IMR-90 (cell line): ENCODE data around the gene SMIM24. TPM values are rescaled to one million over a fixed set of nuclear protein-coding genes. Genes with fewer than 3 reads are reported as not detected.
A peak's percentile ranks its signal among the peaks of the same experiment; 100 is the strongest.

ENCODE experiments used
- ATAC-seq: fragments of 200-7000 bp; cut with Tn5 transposase; 2 replicates; pipeline ENCODE4 v1.9.1; 2020; ENCODE audit warnings: low read depth, mild to moderate bottlenecking, moderate library complexity
- BruUV-seq: library from RNA; stranded (reverse); fragments of 400-500 nt; replicated peaks from 2 replicates; lab custom pipeline; 2021; lab: Mats Ljungman, UMichigan
- CTCF ChIA-PET: fragments of 300-600 bp; formaldehyde crosslinking; extraction: SDS; loops from one replicate; lab custom pipeline; 2021; ENCODE audit warnings: antibody characterized with exemption; lab: Yijun Ruan, JAX
- POLR2A ChIA-PET: fragments of 300-600 bp; sonication (Branson Sonifier 250); formaldehyde crosslinking; loops from one replicate; lab custom pipeline; 2022; ENCODE audit warnings: antibody characterized with exemption; ENCODE audit not compliant: unreplicated experiment; lab: Charles Lee
- DNase-seq: peaks from one replicate; pipeline ENCODE4 v3.0.0; 2013
- H2AFZ ChIP-seq: replicated peaks from 2 replicates; pipeline ENCODE3; 2013; ENCODE audit warnings: low read length, mild to moderate bottlenecking; ENCODE audit not compliant: poor library complexity
- H2AK5ac ChIP-seq: 2 replicates; pipeline ENCODE4 v1.6.1; 2013; ENCODE audit warnings: low read depth, low read length, inconsistent platforms
- H2AK9ac ChIP-seq: replicated peaks from 2 replicates; pipeline ENCODE3; 2013; ENCODE audit warnings: mild to moderate bottlenecking, low read depth, low read length, moderate library complexity; ENCODE audit not compliant: poor library complexity
- H2BK120ac ChIP-seq: 2 replicates; pipeline ENCODE4 v1.6.1; 2013; ENCODE audit warnings: low read depth, low read length, inconsistent platforms
- H2BK15ac ChIP-seq: 3 replicates; pipeline ENCODE4 v1.6.1; 2013; ENCODE audit warnings: low read depth, low read length, inconsistent platforms
- H2BK20ac ChIP-seq: 2 replicates; pipeline ENCODE4 v1.6.1; 2013; ENCODE audit warnings: low read depth, mild to moderate bottlenecking, inconsistent platforms, low read length, moderate library complexity
- H2BK5ac ChIP-seq: 2 replicates; pipeline ENCODE4 v1.6.1; 2013; ENCODE audit warnings: mild to moderate bottlenecking, low read depth, low read length, inconsistent platforms; ENCODE audit not compliant: poor library complexity, severe bottlenecking
- H3K14ac ChIP-seq: replicated peaks from 2 replicates; pipeline ENCODE4 v1.6.1; 2013; ENCODE audit warnings: low read depth, low read length, inconsistent platforms
- H3K18ac ChIP-seq: 2 replicates; pipeline ENCODE4 v1.6.1; 2013; ENCODE audit warnings: low read depth, low read length, control low read depth
- H3K23ac ChIP-seq: 2 replicates; pipeline ENCODE4 v1.6.1; 2013; ENCODE audit warnings: low read depth, low read length, inconsistent platforms
- H3K27ac ChIP-seq: 2 replicates; pipeline ENCODE4 v1.5.1; 2013; ENCODE audit warnings: mild to moderate bottlenecking, control low read depth, low read length; ENCODE audit not compliant: insufficient read depth
- H3K27me3 ChIP-seq: 2 replicates; pipeline ENCODE4 v1.6.1; 2013; ENCODE audit warnings: low read length; ENCODE audit not compliant: control insufficient read depth, insufficient read depth
- H3K36me3 ChIP-seq: 2 replicates; pipeline ENCODE4 v1.6.1; 2013; ENCODE audit warnings: low read length, mixed read lengths; ENCODE audit not compliant: control insufficient read depth, insufficient read depth
- H3K4ac ChIP-seq: 2 replicates; pipeline ENCODE4 v1.6.1; 2013; ENCODE audit warnings: low read depth, low read length, inconsistent platforms
- H3K4me1 ChIP-seq: 2 replicates; pipeline ENCODE4 v1.6.1; 2013; ENCODE audit warnings: low read length, mixed read lengths; ENCODE audit not compliant: control insufficient read depth, insufficient read depth
- H3K4me2 ChIP-seq: 2 replicates; pipeline ENCODE4 v1.6.1; 2013; ENCODE audit warnings: low read depth, mild to moderate bottlenecking, control low read depth, low read length, moderate library complexity
- H3K4me3 ChIP-seq: 2 replicates; pipeline ENCODE4 v1.5.1; 2013; ENCODE audit warnings: low read depth, mild to moderate bottlenecking, control low read depth, low read length, moderate library complexity; ENCODE audit not compliant: insufficient read depth
- H3K56ac ChIP-seq: 2 replicates; pipeline ENCODE4 v1.6.1; 2013; ENCODE audit warnings: low read length, inconsistent platforms; ENCODE audit not compliant: insufficient read depth; ENCODE audit errors: extremely low read depth
- H3K79me1 ChIP-seq, 2 experiments: 2 replicates each; pipeline ENCODE4 v1.6.1; 2013; ENCODE audit warnings: low read length in 2 of 2, inconsistent platforms in 1 of 2, low read depth in 1 of 2
- H3K9ac ChIP-seq: 2 replicates; pipeline ENCODE4 v1.6.1; 2013; ENCODE audit warnings: low read depth, low read length, control low read depth
- H3K9me1 ChIP-seq: 2 replicates; pipeline ENCODE4 v1.6.1; 2013; ENCODE audit warnings: low read length, inconsistent platforms; ENCODE audit not compliant: insufficient read depth
- H3K9me3 ChIP-seq: 2 replicates; pipeline ENCODE4 v1.6.1; 2013; ENCODE audit warnings: low read length; ENCODE audit not compliant: control insufficient read depth, insufficient read depth
- H4K20me1 ChIP-seq: 2 replicates; pipeline ENCODE4 v1.6.1; 2013; ENCODE audit warnings: low read length, inconsistent platforms; ENCODE audit not compliant: insufficient read depth
- H4K5ac ChIP-seq: 2 replicates; pipeline ENCODE4 v1.6.1; 2013; ENCODE audit warnings: mild to moderate bottlenecking, low read depth, low read length, control low read depth
- H4K8ac ChIP-seq, 2 experiments: 2 replicates each; pipeline ENCODE4 v1.6.1; 2013; ENCODE audit warnings: low read depth in 2 of 2, low read length in 2 of 2, control low read depth in 1 of 2, inconsistent platforms in 1 of 2
- H4K91ac ChIP-seq: 2 replicates; pipeline ENCODE4 v1.6.1; 2013; ENCODE audit warnings: low read depth, low read length, inconsistent platforms; ENCODE audit not compliant: insufficient read depth
- FOS ChIP-seq: fragments of 150-350 bp; IDR thresholded peaks from 2 replicates; pipeline ENCODE4 v1.6.1; 2016; ENCODE audit warnings: low read depth, low read length
- MAFK ChIP-seq: IDR thresholded peaks from 2 replicates; pipeline ENCODE4 v1.6.1; 2012; ENCODE audit warnings: low read depth, low read length, improper control_type of control experiment
- MAZ ChIP-seq: IDR thresholded peaks from 2 replicates; pipeline ENCODE4 v1.6.1; 2012; ENCODE audit warnings: low read depth, mild to moderate bottlenecking, low read length, improper control_type of control experiment, moderate library complexity, borderline replicate concordance
- MXI1 ChIP-seq: IDR thresholded peaks from 2 replicates; pipeline ENCODE4 v1.6.1; 2012; ENCODE audit warnings: low read depth, mild to moderate bottlenecking, low read length, moderate library complexity, borderline replicate concordance
- RCOR1 ChIP-seq: IDR thresholded peaks from 2 replicates; pipeline ENCODE4 v1.6.1; 2012; ENCODE audit warnings: mild to moderate bottlenecking, low read length, improper control_type of control experiment; ENCODE audit not compliant: insufficient replicate concordance
- SMC3 ChIP-seq: fragments of 150-350 bp; IDR thresholded peaks from 2 replicates; pipeline ENCODE4 v1.6.1; 2016; ENCODE audit warnings: low read depth, mild to moderate bottlenecking, antibody characterized with exemption, low read length, moderate library complexity
- WGBS, 2 experiments: methylation state at CpG; one replicate each; pipeline versions ENCODE4 v1.1.5 to v1.1.7; 2013; ENCODE audit warnings: missing lambda C conversion rate in 2 of 2; ENCODE audit not compliant: insufficient read length in 1 of 2; ENCODE audit errors: extremely low coverage in 2 of 2; 5-methylcytosine and 5-hydroxymethylcytosine counted together
- dilution Hi-C: fragments of 300-500 bp; cut with HindIII; formaldehyde crosslinking; loops from one replicate; pipeline ENCODE4 v1.14.3; 2018; ENCODE audit warnings: low sequenced_read_pairs; ENCODE audit not compliant: unreplicated experiment
- in situ Hi-C: fragments of 300-500 bp; cut with MboI; formaldehyde crosslinking; loops from 3 replicates; pipeline ENCODE4 v1.14.3; 2019; ENCODE audit warnings: low sequenced_read_pairs, inconsistent platforms, mixed read lengths
- intact Hi-C: fragments of 100-400 bp; cut with micrococcal nuclease; formaldehyde crosslinking; loops from 2 replicates; pipeline ENCODE4 v1.10.0; 2022
- polyA plus RNA-seq, 3 experiments: library from polyadenylated mRNA; depleted of rRNA; stranded (reverse); fragments of >200 nt; gene quantifications; 2 replicates each; pipeline ENCODE4 v1.2.3, GENCODE V29; 2012; ENCODE audit warnings: low replicate concordance in 1 of 3
- total RNA-seq: library from RNA; depleted of rRNA; stranded (reverse); fragments of >200 nt; gene quantifications from 2 replicates; pipeline ENCODE4 v1.2.3, GENCODE V29; 2012
- TF ChIP-seq, protein P1 (sequence below): conservative IDR thresholded peaks from 2 replicates; pipeline ENCODE4 v1.5.1; 2012; ENCODE audit warnings: mild to moderate bottlenecking, low read depth, low read length, improper control_type of control experiment
- TF ChIP-seq, protein P2 (sequence below): fragments of 150-350 bp; IDR thresholded peaks from 2 replicates; pipeline ENCODE4 v1.6.1; 2017; ENCODE audit warnings: mild to moderate bottlenecking, antibody characterized with exemption, low read length, low read depth

SMIM24 gene
- total and polyA plus RNA-seq, 2 of the 4 experiments (the other 2 are of a cell fraction) = not detected

DNA sequence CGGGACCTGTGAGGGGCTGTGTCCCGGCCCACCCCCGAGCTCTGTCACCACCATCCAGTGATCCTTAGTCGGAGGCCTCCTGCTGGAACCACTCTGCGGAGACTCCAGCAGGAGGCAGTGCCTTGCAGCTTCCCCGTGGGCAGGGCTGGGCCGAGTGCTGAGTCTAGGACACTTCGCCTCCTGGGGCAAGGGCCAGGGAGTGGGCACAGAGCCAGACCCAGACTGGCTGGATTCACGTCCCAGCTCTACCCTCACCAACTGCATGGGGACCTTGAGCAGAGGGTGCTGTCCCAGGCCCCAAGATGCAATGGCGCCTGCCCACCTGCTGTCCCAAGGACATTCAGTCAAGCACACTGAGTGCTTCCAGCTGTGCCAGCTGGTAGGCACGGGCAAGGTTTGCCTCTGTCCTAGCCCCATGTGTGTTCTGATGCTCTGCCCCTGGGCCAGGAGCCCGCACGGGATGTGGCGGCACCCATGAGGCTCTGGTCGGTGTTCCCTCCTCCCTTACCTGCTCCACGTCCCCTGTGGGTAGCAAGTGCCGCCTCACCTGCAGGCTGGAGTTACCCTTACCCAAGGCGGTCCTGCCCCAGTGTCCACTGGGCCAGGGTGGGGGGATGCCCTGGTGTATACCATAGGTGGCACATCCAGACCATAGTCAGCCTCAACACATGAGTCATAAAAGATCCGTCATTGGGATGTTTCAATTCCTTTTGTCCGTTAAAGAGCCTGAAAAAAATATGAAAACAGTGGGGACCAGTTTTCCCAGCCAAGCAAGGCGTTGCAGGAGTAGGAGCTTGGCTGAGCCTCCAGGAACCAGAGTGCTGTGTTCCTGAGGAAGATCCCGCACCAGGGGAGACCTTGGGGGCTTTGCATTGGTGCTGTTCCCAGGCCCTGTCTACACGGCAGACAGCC lies 33.2 kb upstream of the SMIM24 start:
- H3K18ac ChIP-seq = no peak overlapping the region
- H3K36me3 ChIP-seq = peaks cover 13% of the 10 kb centered on the region
- in situ Hi-C loops = no loop called here
- H3K27me3 ChIP-seq = no peaks in the 10 kb centered on the region
- no peak overlapping the region for H3K4me3 ChIP-seq
- ATAC-seq = no peak
- H2AK9ac ChIP-seq = peak overlapping the region; percentile 24
- no peak overlapping the region for H3K4ac ChIP-seq
- H3K14ac ChIP-seq = no peak overlapping the region; the same call in 1 of the 2 replicates
- WGBS, 2 experiments = 73% methylated on average over 10 of the region's 23 CpGs; no CpG with 5 or more reads in 1 of the 2 experiments
- intact Hi-C loops = no loop called here
- no peak overlapping the region for H3K56ac ChIP-seq
- ChIA-PET POLR2A (no interaction called here), CTCF (no interaction called here)
- TF ChIP-seq, protein P1, sequence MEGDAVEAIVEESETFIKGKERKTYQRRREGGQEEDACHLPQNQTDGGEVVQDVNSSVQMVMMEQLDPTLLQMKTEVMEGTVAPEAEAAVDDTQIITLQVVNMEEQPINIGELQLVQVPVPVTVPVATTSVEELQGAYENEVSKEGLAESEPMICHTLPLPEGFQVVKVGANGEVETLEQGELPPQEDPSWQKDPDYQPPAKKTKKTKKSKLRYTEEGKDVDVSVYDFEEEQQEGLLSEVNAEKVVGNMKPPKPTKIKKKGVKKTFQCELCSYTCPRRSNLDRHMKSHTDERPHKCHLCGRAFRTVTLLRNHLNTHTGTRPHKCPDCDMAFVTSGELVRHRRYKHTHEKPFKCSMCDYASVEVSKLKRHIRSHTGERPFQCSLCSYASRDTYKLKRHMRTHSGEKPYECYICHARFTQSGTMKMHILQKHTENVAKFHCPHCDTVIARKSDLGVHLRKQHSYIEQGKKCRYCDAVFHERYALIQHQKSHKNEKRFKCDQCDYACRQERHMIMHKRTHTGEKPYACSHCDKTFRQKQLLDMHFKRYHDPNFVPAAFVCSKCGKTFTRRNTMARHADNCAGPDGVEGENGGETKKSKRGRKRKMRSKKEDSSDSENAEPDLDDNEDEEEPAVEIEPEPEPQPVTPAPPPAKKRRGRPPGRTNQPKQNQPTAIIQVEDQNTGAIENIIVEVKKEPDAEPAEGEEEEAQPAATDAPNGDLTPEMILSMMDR = no peak
- no peak for TF ChIP-seq MAZ
- 0 out of 2 replicates have a peak, but pooled peaks have one; percentile 39 for TF ChIP-seq FOS
- TF ChIP-seq SMC3 = no peak
- no peak for TF ChIP-seq MXI1
- no peak for TF ChIP-seq MAFK
- no peak for TF ChIP-seq RCOR1
- TF ChIP-seq, protein P2, sequence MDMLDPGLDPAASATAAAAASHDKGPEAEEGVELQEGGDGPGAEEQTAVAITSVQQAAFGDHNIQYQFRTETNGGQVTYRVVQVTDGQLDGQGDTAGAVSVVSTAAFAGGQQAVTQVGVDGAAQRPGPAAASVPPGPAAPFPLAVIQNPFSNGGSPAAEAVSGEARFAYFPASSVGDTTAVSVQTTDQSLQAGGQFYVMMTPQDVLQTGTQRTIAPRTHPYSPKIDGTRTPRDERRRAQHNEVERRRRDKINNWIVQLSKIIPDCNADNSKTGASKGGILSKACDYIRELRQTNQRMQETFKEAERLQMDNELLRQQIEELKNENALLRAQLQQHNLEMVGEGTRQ = no peak
- H4K5ac ChIP-seq = no peak overlapping the region
- no TSS peak for BruUV-seq
- H2AFZ ChIP-seq = no peak overlapping the region
- dilution Hi-C loops = no loop called here
- H3K4me1 ChIP-seq = peaks cover 24% of the 10 kb centered on the region
- H4K20me1 ChIP-seq = peaks cover 99% of the 10 kb centered on the region
- H2BK120ac ChIP-seq = no peak overlapping the region
- H3K9me1 ChIP-seq = peaks cover 27% of the 10 kb centered on the region
- peak; percentile 25 for DNase-seq
- no peak overlapping the region for H3K27ac ChIP-seq
- no peak overlapping the region for H2BK5ac ChIP-seq
- H4K8ac ChIP-seq = no peak overlapping the region
- H4K91ac ChIP-seq = 0 out of 2 replicates have a peak overlapping the region, but pooled peaks have one; percentile 21
- H3K79me1 ChIP-seq = peaks cover 6 to 95% of the 10 kb centered on the region in 2 experiments
- no peak overlapping the region for H3K4me2 ChIP-seq
- no peak overlapping the region for H3K23ac ChIP-seq
- H2BK20ac ChIP-seq = no peak overlapping the region
- H2BK15ac ChIP-seq = no peak overlapping the region
- H2AK5ac ChIP-seq = peak overlapping the region; percentile 62; the same call in 1 of the 2 replicates
- no peaks in the 10 kb centered on the region for H3K9me3 ChIP-seq
- no peak overlapping the region for H3K9ac ChIP-seq
